SK-N-DZ (cell line): Measurements from ENCODE around the gene TBXT.

Source experiments
- DNase-seq: peaks from one replicate; pipeline ENCODE4 v3.0.0-alpha.2; 2015; ENCODE audit warnings: low spot score
- small RNA-seq, 2 experiments: library from RNA; depleted of rRNA; stranded (forward); fragments of <200 nt; gene quantifications; one replicate each; pipeline ENCODE3, GENCODE V24; 2014

The TBXT gene

GRCh38 chr6:166119116-166119911 is 48.3 kb downstream of the TBXT start:
- DNase-seq = no peak

DNA sequence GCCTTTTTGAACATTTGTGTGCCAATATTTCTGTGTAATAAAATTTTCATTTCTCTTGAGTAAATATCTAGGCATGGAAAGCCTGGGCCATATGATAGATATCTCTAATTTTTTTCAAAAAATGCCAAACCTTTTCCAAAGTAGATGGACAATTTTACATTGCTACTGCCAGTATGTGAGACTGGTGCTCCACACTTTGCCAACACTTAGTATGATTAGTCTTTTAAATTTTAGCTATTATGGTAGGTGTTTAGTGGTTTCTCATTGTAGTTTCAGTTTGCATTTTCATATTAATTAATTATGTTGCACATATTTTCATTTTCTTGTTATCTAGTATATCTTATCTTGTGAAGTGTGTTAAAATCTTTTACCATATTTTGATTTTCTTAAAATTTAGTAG is 52.0 kb downstream of the TBXT start:
- no peak for DNase-seq

GRCh38 chr6:166112580-166112979 is 55.1 kb downstream of the TBXT start:
- DNase-seq = no peak

DNA sequence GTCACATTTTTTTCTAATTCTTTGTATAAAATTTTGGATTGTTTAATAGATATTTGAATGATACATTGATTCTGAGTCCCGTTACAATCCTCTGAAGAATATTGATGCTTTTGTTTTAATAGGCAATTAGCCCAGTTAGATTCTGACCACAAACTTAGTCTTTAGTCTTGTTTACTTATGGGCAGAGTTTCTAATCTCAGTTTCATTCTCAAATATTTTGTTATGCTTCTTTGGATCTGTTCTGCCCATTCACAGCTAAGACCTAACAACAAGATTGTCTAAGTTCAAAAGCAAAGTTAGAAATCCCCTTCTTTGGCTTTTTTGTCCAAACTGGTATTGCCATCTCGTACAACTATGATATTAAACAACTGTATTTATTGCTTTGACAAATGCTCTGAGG is 58.0 kb downstream of the TBXT start:
- DNase-seq = no peak

Small RNA genes lying within 50 kb of the gene (small RNA-seq; reads per million reads assigned to genes)
- gene RNU6-153P = 0 reads per million in 2 experiments
